Lower lobe of right lung (tissue), 2 donors: ENCODE data around the gene MRPS10. TPM values are rescaled to one million over a fixed set of nuclear protein-coding genes. Genes with fewer than 3 reads are reported as not detected.

Source experiments
- ATAC-seq, 2 donors: fragments of 200-7000 bp; cut with Tn5 transposase; one replicate each; pipeline ENCODE4 v1.9.1; 2020 to 2022; ENCODE audit warnings: mild to moderate bottlenecking in 2 of 2, moderate library complexity in 2 of 2
- DNase-seq: peaks from one replicate; pipeline ENCODE4 v3.0.0-alpha.2; 2020
- H3K27ac ChIP-seq: fragments of 200-600 bp; one replicate; pipeline ENCODE4 v1.8.0; 2022
- H3K27me3 ChIP-seq: fragments of 200-600 bp; one replicate; pipeline ENCODE4 v1.8.0; 2022; ENCODE audit warnings: low read depth
- H3K36me3 ChIP-seq: fragments of 200-600 bp; one replicate; pipeline ENCODE4 v1.8.0; 2022; ENCODE audit warnings: mild to moderate bottlenecking
- H3K4me1 ChIP-seq: fragments of 200-600 bp; one replicate; pipeline ENCODE4 v1.8.0; 2022
- H3K4me3 ChIP-seq: fragments of 200-600 bp; one replicate; pipeline ENCODE4 v1.8.0; 2022; ENCODE audit warnings: mild to moderate bottlenecking
- H3K9me3 ChIP-seq: fragments of 200-600 bp; one replicate; pipeline ENCODE4 v1.8.0; 2022
- intact Hi-C: fragments of 100-400 bp; cut with DNase I; formaldehyde crosslinking; loops from one replicate; pipeline ENCODE4 v1.11.0; 2022
- total RNA-seq: library from RNA; stranded (reverse); fragmentation: NEBNext Ultra II Directional; extraction: Animal tissue kit (Norgen Biotek cat#: 25700); gene quantifications from one replicate; pipeline ENCODE4 v1.2.1, GENCODE V29; 2021
- TF ChIP-seq, protein P1 (sequence below): fragments of 200-600 bp; IDR thresholded peaks from one replicate; pipeline ENCODE4 v1.8.0; 2022; ENCODE audit warnings: antibody characterized with exemption, mild to moderate bottlenecking
- donor health status: DM: no; HTN: yes; CAD: no; lungs with severe emphysema.

Gene MRPS10
- total RNA-seq, 1 donor from 2014 or later: 23.6 TPM

GRCh38 chr6:42226161-42226611 is 8.5 kb upstream of the MRPS10 start:
- peaks cover 21% of the 10 kb centered on the region for H3K36me3 ChIP-seq
- no peak for DNase-seq
- intact Hi-C loops: no loop called here
- TF ChIP-seq, protein P1, sequence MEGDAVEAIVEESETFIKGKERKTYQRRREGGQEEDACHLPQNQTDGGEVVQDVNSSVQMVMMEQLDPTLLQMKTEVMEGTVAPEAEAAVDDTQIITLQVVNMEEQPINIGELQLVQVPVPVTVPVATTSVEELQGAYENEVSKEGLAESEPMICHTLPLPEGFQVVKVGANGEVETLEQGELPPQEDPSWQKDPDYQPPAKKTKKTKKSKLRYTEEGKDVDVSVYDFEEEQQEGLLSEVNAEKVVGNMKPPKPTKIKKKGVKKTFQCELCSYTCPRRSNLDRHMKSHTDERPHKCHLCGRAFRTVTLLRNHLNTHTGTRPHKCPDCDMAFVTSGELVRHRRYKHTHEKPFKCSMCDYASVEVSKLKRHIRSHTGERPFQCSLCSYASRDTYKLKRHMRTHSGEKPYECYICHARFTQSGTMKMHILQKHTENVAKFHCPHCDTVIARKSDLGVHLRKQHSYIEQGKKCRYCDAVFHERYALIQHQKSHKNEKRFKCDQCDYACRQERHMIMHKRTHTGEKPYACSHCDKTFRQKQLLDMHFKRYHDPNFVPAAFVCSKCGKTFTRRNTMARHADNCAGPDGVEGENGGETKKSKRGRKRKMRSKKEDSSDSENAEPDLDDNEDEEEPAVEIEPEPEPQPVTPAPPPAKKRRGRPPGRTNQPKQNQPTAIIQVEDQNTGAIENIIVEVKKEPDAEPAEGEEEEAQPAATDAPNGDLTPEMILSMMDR: no peak
- H3K4me3 ChIP-seq: no peak overlapping the region
- H3K27ac ChIP-seq: no peak overlapping the region
- no peak for ATAC-seq
- no peaks in the 10 kb centered on the region for H3K27me3 ChIP-seq
- H3K4me1 ChIP-seq: peaks cover 9% of the 10 kb centered on the region
- no peaks in the 10 kb centered on the region for H3K9me3 ChIP-seq

DNA sequence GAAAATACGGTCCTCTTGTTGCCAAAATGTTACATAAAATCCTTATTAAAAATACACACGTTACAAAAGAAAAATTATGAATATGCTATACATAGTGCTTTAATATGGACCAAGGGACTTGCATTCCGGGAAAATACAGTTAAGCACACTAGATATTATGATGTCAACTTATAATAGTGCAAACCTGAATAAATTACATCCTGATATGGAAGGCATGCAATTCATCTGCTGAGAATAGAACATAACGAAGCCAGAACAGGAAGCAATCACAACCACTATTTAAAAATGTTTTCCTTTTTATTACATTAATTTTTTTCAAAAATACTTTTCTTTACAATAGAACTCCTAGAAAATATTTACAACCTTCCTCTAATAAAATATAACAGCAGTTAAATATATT is 7.8 kb upstream of the MRPS10 start:
- intact Hi-C loops: no loop called here
- ATAC-seq (no peak), DNase-seq (no peak)
- Histone ChIP-seq H3K4me1 (peaks cover 9% of the 10 kb centered on the region), H3K9me3 (no peaks in the 10 kb centered on the region), H3K36me3 (peaks cover 21% of the 10 kb centered on the region), H3K27ac (no peak overlapping the region), H3K4me3 (no peak overlapping the region), H3K27me3 (no peaks in the 10 kb centered on the region)
- TF ChIP-seq, protein P1: no peak

DNA sequence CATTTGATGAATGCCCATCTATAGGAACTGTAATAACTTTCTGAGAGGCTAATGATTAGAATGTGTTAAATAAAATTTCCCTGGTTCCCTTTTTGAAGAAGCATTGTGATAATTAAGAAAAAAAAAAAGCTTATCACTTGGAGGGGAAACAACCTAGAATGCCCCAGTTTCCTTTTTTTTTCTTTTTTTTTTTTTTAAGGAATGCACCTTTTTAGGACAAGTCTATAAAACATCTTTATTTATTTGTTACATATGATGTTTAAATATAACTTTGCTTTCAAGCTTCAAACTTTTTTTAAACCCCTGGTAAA is 7.3 kb upstream of the MRPS10 start:
- intact Hi-C loops: no loop called here

GRCh38 chr6:42224222-42225028 is 6.8 kb upstream of the MRPS10 start:
- H3K27me3 ChIP-seq: no peaks in the 10 kb centered on the region
- H3K36me3 ChIP-seq: peaks cover 21% of the 10 kb centered on the region
- H3K4me3 ChIP-seq: no peak overlapping the region
- TF ChIP-seq, protein P1: no peak
- H3K27ac ChIP-seq: no peak overlapping the region
- DNase-seq: no peak
- no peaks in the 10 kb centered on the region for H3K9me3 ChIP-seq
- no peak for ATAC-seq
- intact Hi-C loops: no loop called here
- H3K4me1 ChIP-seq: peaks cover 9% of the 10 kb centered on the region

More for the DNA sequence above, 7.3 kb upstream of the MRPS10 start:
- peaks cover 9% of the 10 kb centered on the region for H3K4me1 ChIP-seq
- no peaks in the 10 kb centered on the region for H3K9me3 ChIP-seq
- ATAC-seq: no peak
- no peaks in the 10 kb centered on the region for H3K27me3 ChIP-seq
- peaks cover 21% of the 10 kb centered on the region for H3K36me3 ChIP-seq
- H3K27ac ChIP-seq: no peak overlapping the region
- TF ChIP-seq, protein P1: no peak
- H3K4me3 ChIP-seq: no peak overlapping the region
- DNase-seq: no peak

DNA sequence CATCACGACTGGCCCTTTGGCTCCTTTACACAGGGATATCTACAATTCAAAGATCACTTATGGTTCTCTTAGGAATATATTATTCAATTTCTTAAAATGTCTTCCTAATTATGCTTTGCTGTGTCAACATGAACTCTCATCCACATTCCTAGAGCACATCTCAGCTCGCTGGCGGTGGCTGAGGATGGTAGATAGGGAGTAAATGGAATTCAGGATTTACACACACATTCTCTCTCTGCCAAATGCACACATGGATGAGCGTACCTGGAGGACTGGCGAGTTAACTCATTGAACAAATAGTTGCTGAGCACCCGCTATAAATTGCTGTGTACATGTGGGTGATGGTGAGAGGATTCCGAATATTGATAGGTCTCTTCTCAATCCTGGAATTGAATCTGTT is 4.8 kb upstream of the MRPS10 start:
- no peaks in the 10 kb centered on the region for H3K27me3 ChIP-seq
- TF ChIP-seq, protein P1: no peak
- no peak overlapping the region for H3K27ac ChIP-seq
- H3K36me3 ChIP-seq: peaks cover 8% of the 10 kb centered on the region
- ATAC-seq (no peak), DNase-seq (no peak)
- H3K4me1 ChIP-seq: peaks cover 12% of the 10 kb centered on the region
- no peaks in the 10 kb centered on the region for H3K9me3 ChIP-seq
- intact Hi-C loops: no loop called here
- H3K4me3 ChIP-seq: no peak overlapping the region
